Measurements from ENCODE around the gene PDCL2.

PDCL2 gene

DNA sequence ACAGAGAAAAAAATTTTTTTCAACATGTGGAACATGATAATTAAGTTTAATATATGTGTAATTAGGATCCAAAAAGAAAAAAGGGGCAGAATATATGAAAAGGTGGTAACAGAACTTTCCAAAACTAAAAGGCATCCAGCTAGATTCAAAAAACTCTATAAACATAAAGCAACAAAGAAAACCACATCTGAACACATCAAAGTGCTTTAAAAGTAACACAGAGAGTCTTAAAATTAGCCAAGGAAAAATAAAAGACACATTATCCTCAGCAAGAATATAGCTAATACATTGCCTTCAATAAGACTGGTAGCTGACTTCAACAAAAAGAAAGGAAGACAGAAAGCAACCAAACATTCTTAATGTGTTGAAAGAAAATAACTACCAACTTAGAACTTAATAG is 53.5 kb downstream of the PDCL2 start:
- no peak for DNase-seq

DNA sequence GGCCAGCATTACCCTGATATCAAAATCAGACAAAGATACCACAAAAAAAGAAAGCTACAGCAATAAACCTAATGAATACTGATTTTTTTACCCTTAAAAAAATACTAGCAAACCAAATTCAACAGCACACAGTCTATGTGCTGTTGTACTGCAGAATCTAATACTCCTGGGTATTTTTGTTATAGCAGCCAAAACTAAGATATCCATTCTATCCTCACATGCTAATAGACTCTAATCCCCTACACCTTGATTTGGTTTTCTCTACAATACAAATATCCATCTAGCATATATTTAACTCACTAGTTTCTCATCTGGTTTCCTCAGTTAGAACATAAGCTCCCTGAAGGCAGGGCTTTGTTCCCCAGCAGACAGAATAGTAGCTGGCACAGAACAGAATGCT is 57.7 kb downstream of the PDCL2 start:
- no peak for DNase-seq

DNA sequence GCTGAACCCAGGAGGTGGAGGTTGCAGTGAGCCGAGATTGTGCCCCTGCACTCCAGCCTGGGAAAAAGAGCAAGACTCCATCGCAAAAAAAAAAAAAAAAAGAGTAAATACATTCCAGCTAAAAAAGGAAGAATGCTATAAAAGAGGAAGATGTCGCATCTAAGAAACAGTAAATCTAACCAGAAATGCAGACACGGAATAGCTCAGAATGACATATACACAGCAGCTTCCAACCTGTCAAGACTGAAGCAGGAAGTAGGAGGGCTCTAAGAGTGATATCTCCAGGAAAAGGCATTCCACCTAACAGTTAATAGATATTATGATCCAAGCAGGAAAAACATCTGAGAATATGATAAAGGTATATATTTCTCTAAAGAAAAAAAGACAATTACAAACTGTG is 61.4 kb downstream of the PDCL2 start:
- DNase-seq, result no peak

DNA sequence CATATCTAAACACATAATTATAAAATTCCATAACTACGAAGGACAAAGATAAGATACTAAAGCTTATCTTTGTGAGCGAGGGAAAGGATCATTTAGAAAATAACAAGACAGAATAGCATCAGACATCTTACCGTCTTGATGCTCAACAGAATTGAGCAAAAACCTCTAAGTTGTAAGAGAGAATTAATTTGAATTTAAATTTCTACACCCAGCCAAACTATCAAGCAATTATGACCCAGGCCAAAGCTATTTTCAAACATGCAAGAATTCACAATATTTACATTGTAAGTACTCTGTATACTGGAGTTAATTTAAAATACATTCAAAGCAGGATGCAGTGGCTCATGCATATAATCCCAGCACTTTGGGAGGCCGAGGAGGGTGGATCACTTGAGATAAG is 61.9 kb downstream of the PDCL2 start:
- DNase-seq, result no peak

DNA sequence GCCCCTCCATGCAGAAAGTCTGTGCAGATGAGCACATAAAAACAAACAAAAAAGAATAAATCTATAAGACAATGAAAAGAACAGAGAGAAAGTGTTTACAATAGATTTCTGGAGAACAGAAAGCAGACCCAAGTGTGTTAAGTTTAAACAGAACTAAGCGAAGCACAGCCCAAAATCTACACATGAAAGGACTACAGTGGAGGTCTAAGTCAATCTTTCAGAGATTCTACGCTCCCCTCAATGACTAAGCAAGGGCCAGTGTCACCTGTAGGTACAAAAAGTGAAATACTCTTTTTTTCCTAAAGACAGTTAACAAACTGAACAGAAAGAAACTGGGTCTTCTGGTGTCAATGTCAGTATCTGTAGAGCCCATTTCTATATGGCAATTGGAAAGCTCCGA is 63.6 kb downstream of the PDCL2 start:
- DNase-seq, result no peak

DNA sequence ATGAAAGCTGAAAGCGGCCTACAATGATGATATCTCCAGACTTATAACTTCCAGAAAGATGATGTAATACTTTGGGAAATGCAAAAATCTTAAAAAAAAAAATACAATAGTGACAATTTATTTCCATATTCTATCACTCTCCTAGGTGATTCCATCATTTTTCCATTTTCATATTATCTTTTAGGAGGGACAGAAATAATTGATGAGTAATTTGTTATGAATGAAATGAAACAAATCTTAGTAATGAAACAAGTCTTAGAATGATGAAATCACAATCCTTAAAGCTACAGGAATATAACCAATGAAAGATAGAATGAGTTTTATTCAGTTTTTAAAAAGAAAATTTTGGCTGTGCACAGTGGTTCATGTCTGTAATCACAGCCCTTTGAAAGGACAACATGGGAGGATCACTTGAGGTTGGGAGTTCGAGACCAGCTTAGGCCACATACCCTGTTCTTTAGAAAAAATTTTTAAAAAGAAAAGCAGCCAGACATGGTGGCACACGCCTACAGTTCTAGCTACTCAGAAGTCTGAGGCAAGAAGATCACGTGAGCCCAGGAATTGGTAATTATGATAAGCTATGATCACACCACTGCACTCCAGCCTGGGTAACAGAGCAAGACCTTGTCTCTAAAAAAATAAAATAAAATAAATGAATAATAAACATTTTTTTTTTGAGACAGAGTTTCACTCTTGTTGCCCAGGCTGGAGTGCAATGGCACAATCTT is 67.0 kb downstream of the PDCL2 start:
- DNase-seq, result peak; percentile 59

DNA sequence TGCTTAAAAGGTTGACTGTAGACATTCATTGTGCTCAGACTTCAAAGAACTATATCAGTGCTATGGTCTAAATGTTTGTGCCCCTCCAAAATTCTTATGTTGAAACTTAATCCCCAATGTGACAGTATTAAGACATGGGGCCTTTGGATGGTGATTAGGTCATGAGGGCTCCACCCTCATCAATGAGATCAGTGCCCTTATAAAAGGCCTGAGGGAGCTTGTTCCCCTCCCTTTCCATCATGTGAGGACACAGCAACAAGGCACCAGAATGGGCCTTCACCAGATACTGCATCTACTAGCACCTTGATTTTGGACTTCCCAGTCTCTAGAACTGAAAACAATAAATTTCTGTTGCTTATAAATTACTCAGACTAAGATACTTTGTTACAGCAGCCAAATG is 73.6 kb downstream of the PDCL2 start:
- no peak for DNase-seq

DNA sequence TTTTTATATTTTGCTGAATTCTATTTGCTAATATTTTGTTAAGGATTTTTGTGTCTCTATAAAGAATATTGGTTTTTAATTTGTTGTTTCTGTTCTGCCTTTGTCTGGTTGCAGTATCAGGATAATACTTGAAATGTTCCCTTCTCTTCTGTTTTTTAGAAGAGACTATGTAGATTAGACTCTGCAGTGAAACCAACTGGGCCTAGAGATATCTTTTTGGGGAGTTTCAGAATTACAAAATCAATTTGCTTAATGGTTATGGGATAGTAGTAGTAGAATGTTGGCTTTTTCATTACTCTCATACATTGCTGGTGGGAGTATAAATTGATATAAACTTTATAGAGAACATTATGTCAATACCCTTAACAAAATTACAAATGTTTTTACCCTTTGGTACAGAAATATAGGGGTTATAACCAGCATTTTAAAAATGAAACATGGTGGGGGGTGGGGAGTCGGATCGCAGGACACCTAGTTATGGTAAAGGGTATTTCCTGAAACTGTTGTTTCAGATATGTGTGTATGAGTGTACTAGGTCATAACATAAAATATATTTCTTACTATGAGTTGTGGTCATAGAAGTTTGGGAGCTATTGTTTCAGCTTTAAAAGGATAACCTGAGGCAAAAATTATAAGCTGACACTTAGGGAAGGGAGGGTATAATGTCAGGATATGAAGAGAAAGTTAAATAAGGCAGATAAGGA is 74.4 kb downstream of the PDCL2 start:
- DNase-seq, result no peak

DNA sequence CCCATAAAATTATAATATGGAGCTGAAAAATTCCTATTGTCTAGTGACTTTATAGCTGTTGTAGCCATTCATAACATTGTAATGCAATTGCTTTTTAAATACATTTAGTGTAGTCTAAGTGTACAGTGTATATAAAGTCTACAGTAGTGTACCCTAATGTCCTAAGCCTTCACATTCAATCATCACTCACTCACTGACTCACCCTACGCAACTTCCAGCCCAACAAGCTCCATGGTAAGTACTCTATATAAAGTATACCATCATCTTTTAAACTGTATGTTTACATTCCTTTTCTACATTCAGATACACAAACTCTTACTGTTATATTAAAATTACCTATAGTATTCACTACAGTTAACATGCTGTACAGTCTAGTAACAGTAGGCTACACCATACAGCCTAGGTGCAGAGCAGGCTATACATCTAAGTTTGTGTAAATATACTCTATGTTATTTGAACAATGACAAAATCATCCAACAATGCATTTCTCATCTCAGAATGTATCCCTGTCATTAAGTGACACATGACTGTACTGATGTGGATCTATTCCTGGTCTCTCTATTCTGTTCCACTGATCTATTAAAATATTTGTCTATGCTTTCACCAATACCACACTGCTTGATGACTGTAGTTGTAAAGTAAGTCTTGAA is 79.0 kb downstream of the PDCL2 start:
- DNase-seq, result peak; percentile 20

DNA sequence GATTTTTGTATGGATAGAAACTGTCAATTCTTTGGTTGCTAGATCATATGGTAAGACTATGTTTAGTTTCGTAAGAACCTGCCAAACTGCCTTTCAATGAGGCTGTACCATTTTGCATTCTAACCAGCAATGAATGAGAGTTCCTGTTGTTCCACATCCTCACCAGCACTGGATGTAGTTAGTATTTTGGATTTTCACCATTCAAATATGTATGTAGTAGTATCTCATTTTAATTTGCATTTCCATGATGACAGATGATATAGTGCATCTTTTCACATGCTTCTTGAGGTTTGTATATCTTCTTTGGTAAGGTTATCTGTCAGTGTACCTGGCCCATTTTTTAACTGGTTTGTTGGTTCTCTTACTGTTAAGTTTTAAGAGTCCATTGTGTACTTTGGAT is 80.0 kb downstream of the PDCL2 start:
- no peak for DNase-seq

DNA sequence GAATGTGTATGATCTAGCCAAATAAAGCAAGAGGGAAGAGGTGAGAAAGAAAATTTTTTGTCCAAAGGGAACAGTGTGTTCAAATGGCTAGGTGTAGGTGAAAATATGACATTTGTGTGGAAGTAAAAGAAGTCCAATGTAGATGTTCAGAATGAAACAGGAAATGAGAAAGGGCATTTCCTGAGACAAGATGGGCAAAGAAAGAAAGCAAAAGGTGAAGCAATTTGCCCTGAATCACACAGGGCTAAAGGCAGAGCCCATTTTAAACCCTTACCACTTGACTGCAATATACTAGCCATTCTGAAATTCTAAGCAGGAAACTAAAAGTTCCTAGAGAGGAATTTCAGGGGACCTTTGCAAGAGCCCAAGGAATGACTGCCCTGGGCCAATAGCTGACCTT is 81.4 kb downstream of the PDCL2 start:
- DNase-seq, result no peak

DNA sequence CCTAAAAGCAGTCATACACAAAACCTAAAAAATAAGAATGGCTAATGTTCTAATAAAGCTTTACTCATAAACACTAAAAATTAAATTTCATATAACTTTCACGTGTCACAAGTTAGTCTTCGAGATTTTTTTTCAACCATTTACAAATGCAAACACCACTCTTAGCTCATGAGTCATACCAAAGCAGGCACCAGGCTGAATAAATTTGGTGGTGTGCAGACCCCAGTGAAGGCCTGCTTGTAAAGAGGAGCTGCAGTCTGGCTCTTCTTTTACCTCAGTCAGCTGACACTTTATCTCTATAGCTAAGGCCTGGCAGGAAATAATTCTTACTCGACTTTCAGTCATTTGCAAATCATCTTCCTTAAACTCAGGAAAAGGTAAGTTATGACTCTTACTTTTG is 82.8 kb downstream of the PDCL2 start:
- peak; percentile 9 for DNase-seq

DNA sequence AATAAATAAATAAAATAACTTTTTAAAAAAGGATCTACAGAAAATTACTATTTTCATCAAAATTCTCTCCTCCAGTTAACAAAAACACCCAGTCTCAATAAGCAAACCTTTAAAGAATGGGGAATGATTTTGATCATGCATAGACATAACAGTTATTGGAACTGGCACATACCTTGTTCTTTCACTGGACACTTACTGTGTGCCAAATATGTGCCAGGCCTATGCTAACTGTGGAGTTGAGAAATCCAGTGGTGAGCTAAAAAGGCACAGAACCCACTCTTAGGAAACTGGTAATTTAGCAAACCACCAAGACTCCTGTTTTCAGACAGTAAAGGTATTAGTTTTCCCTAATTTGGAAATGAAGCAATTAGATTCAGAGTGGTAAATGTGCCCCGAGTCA is 84.4 kb downstream of the PDCL2 start:
- DNase-seq, result no peak

Measured in fibroblast of skin of scalp (primary cell).